Epithelial cell of esophagus (primary cell): ENCODE data around the gene GPR62.
"Not testable (repeated sequence)": the region's sequence is repeated elsewhere in the genome, so short reads cannot be mapped to it uniquely, and the experiment has no call there.

Source experiments
- DNase-seq: peaks from one replicate; pipeline ENCODE4 v3.0.0; 2010; ENCODE audit warnings: low read depth
- H3K4me3 ChIP-seq: 2 replicates; pipeline ENCODE4 v1.5.1; 2011; ENCODE audit warnings: mild to moderate bottlenecking, low read length, control low read depth
- TF ChIP-seq, protein P1 (sequence below): IDR thresholded peaks from 2 replicates; pipeline ENCODE4 v1.5.1; 2011; ENCODE audit warnings: low read depth, mild to moderate bottlenecking, low read length, control low read depth, inconsistent platforms; ENCODE audit not compliant: insufficient read depth; ENCODE audit errors: missing control alignments

The GPR62 gene

DNA sequence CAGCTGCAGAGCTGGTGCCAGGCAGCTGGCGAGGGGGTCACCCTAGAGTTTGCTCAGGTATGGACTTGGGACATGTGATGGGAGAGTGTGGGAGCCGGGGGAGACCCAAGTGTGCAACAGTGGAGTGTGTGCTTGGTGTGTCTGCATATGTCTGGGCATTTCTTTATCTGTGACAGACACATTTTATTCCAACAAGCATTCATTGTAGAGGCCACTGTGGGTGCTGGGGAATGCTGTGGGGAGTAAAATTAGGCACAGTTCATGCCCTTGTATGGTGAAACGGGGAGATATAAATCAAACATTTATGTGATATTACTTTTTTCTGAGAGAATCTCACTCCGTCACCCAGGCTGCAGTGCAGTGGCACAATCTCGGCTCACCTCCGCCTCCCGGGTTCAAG lies 32.4 kb downstream of the GPR62 start:
- no peak for DNase-seq
- TF ChIP-seq, protein P1, sequence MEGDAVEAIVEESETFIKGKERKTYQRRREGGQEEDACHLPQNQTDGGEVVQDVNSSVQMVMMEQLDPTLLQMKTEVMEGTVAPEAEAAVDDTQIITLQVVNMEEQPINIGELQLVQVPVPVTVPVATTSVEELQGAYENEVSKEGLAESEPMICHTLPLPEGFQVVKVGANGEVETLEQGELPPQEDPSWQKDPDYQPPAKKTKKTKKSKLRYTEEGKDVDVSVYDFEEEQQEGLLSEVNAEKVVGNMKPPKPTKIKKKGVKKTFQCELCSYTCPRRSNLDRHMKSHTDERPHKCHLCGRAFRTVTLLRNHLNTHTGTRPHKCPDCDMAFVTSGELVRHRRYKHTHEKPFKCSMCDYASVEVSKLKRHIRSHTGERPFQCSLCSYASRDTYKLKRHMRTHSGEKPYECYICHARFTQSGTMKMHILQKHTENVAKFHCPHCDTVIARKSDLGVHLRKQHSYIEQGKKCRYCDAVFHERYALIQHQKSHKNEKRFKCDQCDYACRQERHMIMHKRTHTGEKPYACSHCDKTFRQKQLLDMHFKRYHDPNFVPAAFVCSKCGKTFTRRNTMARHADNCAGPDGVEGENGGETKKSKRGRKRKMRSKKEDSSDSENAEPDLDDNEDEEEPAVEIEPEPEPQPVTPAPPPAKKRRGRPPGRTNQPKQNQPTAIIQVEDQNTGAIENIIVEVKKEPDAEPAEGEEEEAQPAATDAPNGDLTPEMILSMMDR, result no peak
- H3K4me3 ChIP-seq, result no peak overlapping the region

DNA sequence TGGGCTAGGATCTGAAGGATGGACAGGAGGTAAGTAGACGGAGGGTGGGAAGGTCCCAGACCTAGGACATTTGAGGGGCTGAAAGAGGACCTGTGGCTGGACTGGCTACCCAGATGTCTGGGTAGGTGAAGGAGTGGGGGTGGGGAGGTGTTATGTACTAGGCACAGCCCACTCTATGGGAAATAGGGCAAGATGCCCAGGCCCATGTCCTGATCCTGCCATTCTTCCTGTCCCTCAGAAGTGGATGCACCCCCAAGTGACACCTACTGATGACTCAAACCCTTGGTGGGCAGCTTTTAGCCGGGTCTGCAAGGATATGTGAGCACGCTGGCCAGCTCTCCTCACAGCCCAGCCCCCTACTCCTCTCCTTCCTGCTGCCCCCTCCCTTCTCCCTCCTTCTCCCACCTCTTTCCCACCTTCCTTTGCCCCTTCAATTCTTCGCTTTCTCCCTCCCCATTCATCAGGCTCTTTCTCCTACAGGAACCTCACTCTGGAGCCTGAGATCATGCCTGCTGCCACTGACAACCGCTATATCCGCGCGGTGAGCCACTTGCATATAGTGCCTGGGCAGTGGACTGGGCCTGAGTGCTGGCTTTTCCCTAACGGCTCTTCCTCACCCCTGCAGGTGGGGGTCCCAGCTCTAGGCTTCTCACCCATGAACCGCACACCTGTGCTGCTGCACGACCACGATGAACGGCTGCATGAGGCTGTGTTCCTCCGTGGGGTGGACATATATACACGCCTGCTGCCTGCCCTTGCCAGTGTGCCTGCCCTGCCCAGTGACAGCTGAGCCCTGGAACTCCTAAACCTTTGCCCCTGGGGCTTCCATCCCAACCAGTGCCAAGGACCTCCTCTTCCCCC lies 33.3 kb downstream of the GPR62 start:
- TF ChIP-seq, protein P1, result no peak
- H3K4me3 ChIP-seq, result no peak overlapping the region
- no peak for DNase-seq

DNA sequence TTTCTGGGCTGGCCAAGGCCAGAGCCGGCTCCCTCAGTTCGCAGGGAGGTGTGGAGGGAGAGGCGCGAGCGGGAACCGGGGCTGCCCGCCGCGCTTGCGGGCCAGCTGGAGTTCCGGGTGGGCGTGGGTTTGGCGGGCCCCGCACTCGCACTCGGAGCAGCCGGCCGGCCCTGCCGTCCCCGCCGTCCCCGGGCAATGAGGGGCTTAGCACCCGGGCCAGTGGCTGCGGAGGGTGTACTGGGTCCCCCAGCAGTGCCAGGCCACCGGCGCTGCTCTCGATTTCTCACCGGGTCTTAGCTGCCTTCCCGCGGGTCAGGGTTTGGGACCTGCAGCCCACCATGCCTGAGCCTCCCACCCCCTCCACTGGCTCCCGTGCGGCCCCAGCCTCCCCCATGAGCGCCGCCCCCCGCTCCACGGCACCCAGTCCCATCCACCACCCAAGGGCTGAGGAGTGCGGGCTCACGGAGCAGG lies 35.4 kb downstream of the GPR62 start:
- H3K4me3 ChIP-seq, DNase-seq: not testable (repeated sequence)

DNA sequence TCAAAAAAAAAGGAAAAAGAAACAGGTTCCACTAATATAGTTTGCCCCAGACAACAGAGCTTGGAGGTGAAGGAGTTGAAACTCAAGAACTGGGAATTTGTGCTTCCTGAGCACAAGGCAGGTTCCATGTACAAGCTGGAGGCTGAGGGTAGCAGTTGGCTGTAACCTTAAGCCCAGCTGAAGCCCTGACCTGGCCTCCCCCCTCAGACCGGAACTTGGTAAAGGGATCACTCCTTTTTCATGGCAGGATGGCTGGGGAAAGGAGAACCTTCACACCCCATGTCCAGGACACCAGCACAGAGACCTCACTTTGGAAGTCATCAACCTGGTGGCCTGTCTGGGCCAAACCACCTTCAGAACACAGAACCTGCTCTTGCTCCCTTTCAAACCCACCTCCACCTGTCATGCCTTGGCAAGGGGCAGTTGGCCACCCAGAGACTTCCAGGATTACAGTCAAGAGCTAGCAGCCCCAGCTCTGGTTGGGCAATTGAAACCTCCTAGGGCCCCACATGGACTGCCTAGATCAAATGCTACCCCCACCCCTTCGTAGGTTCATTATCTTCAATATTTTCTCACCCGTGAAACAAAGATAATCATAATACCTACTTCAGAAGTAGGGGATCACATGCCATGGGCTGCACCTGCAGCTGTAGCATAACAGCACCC lies 37.0 kb downstream of the GPR62 start:
- TF ChIP-seq, protein P1, result no peak
- no peak overlapping the region for H3K4me3 ChIP-seq

DNA sequence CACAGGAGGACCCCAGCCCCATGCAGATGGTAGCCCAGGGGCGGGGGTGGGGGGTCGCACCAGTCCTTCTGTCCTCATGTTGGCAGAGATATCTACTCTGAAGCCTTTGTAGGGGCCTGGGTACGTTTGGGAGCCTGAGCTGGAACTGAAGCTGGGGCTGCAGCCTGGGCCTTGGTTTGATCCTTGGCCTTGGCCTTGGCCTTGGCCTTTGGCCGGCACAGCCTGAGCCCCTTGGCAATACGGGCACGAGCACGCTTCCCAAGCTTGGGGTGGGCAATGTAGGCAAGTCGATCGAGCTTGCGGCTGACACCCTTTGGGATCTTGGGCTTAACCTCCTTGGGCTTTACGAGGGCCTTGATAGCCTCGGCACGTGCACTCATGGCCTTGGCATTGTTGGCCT lies 38.5 kb downstream of the GPR62 start:
- H3K4me3 ChIP-seq, DNase-seq: not testable (repeated sequence)

More for the DNA sequence above, 37.0 kb downstream of the GPR62 start:
- DNase-seq, result no peak

DNA sequence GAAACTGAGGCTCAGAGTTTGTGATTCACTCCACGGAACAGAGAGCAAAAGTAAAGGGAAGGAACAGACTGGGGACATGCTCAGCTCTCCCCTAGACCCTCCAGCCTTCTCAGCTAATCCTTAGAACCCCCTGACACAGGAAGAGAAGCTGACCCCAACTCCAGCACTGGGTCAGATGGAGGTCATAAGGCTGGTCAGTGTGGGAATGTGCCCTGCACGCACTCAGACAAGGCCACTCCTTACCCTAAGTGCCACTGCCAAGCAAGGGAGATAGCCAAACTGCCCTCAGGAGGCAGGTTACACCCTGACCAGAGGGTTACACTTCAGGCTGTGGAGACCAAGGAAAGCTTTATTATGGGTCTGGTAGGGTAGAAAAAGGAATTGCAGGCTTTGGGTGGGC lies 39.3 kb downstream of the GPR62 start:
- DNase-seq, result no peak
- peak overlapping the region; percentile 93 for H3K4me3 ChIP-seq
- TF ChIP-seq, protein P1, result no peak

DNA sequence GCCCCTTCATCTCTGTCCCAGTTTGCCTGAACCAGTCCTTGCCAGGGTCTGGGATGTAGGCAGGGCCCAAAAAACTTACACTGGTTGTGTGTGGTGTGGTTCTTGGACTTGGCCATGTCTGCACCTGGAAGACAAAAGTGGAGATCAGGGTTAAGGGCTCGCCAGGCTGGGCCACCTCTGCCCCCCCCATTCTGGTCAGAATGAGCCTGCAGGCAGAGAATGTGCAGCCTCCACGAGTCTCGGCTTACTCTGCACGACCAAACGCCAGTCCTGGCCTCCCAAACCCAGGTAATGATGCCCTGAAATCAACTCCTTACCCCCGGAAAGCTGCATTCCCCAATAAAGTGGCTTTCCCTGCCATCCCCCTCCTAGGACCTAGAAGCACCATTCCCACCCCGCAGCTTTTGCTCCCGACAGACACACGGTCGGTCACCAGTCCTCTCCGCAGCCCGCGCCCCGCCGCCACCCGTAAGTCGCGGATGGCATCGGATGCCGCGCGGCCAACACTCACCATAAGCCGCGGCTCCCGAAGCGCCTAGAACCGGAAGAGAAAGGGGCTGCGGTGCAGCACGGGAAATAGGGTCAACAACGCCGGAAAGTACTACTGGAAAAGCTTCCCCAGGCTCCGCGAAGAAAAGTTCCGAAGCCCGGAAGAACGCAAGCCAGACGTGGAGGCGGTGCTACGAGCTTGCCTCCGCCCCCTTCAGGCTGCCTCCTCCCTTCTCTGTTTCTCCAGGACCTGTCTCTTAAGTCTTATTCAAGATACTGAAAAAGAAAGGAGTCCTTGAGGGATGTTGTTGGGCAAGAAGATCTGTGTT lies 40.4 kb downstream of the GPR62 start, which contains the start of gene RPL29:
TSS of gene RPL29 (minus strand) at position 550 of the 818 bp plus-strand sequence. CDS start at position 116, 434 bp downstream.
- peak; percentile 97 for DNase-seq
- peak within 1 kb of the TSS; percentile 93 for H3K4me3 ChIP-seq
- TF ChIP-seq, protein P1, result peak; percentile 24
